UCSD-AML1 (cell line): ENCODE measurements around the gene PAPPA2.
"Not testable (repeated sequence)": the region's sequence is repeated elsewhere in the genome, so short reads cannot be mapped to it uniquely, and the experiment has no call there.

Experiments
- DNase-seq: peaks from one replicate; lab custom pipeline; 2025; ENCODE audit not compliant: unreplicated experiment; lab: John Stamatoyannopoulos, UW

The PAPPA2 gene

DNA sequence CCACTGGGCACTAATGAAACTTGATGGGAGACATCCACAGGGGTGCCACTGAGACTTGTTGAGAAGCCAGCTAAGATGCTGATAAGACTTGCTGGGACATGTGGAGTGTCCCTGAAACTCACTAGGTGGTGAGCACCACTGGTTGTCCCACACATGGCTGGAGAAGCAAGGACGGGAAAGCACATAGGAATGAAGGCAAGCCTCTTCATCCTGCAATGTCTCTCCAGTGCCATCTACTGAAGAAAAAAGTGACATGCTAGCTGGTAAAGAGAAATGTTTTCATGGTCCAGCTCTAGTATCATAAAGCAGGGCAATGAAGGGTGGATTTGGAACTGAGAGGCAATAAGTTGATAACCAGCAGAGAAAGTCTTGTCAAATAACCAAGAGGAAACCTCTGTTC is 283.0 kb downstream of the PAPPA2 start:
- DNase-seq: no peak

GRCh38 chr1:176752505-176752904 is 289.5 kb downstream of the PAPPA2 start:
- DNase-seq: no peak

DNA sequence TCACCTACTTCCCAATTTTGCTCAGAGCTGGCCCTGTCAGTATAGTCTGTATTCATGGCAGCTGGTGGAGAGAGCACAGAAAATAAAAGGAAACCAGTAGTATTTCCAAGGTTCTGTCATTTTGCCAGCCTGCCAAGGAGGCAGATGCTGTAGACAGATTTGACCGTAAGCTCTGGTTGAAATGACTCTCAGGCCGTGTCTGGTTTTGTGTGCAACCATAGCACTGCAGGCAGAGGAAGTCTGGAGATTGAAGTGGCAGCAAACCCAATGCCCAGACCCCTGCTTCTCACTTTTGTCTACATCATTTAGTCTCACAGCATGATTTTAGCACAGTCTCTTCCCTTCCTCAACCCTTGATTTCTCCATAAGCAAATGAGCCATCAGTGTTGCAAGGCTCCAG is 291.7 kb downstream of the PAPPA2 start:
- no peak for DNase-seq

GRCh38 chr1:176756817-176757216 is 293.8 kb downstream of the PAPPA2 start:
- not testable (repeated sequence) for DNase-seq

DNA sequence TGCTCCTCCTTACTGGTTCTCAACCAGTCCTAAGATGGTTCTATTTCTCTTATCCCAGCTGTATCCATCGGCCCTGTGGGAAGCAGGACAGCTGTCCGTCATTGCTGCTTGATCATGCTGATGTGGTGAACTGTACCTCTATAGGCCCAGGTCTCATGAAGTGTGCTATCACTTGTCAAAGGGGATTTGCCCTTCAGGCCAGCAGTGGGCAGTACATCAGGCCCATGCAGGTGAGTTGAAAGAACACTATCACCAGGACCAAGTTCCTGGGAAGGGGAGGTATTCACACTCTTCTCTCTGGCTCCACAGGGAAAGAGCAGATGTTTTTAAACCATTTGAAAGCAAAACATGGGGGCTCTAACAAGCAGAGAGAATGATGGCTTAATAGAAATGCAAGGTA is 302.6 kb downstream of the PAPPA2 start:
- DNase-seq: no peak

- no peak for DNase-seq
Observed at GRCh38 chr1:176766779-176767178, 303.8 kb downstream of the PAPPA2 start.

- no peak for DNase-seq
Observed at GRCh38 chr1:176767714-176768136, 304.8 kb downstream of the PAPPA2 start.

GRCh38 chr1:176768532-176768931 is 305.6 kb downstream of the PAPPA2 start:
- no peak for DNase-seq

GRCh38 chr1:176770066-176770465 is 307.1 kb downstream of the PAPPA2 start:
- DNase-seq: no peak

- DNase-seq: no peak
Observed at GRCh38 chr1:176773038-176773437, 310.1 kb downstream of the PAPPA2 start.

GRCh38 chr1:176774224-176774623 is 311.2 kb downstream of the PAPPA2 start:
- no peak for DNase-seq

DNA sequence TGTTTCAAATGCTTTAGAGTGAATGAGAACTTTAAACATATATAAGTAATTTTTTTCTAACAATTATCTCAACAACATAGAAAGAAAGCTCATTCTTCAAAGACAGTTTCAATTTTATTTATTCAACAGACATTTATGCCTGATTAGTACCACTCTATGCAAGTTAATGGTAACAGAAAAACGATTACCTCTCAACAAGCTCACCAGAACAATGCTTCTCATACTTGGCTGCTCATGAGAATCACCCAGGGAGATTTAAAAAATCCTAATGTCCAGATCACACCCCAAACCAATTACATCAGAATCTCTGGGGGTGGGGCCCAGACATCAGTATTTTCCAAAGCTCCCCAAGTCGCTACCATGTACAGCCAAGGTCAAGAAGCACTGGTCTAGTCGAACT is 312.4 kb downstream of the PAPPA2 start:
- no peak for DNase-seq

DNA sequence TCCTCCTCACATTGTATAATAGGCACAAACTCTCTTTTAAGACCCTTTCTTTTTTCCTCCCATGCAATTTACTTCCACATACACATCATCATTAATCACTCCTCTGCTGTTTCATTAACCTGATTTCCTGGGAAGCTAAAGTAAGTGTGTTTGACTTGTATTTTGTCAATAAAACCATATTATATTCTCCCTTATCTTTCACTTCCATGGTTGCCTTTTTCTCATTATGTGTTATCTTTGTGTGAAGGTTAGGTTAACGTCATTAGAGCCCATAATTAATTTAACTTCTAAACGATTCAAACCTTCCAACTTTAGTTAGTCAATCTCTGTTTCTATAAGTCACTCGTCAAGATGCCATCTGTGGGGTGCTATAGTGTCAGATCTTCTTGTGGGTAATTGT is 313.0 kb downstream of the PAPPA2 start:
- no peak for DNase-seq

- DNase-seq: no peak
Observed at GRCh38 chr1:176778056-176778455, 315.1 kb downstream of the PAPPA2 start.

DNA sequence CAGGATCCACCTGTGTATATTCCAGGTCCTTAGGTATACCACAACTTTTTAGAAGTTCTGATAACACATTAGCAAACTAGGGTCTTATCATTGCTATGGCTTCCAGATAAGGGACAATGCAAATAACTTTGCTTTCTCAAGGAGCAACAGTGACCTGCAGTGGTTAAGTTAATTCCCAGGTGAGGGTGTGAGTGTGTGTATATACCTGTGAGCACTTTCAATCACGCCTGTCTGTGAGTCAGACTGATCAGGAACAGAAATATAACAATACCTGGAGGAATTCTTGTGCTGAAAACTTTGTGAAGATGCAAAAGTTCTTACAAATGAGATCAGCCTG is 317.0 kb downstream of the PAPPA2 start:
- no peak for DNase-seq

GRCh38 chr1:176783309-176783708 is 320.3 kb downstream of the PAPPA2 start:
- DNase-seq: no peak

GRCh38 chr1:176785056-176785455 is 322.1 kb downstream of the PAPPA2 start:
- DNase-seq: no peak

DNA sequence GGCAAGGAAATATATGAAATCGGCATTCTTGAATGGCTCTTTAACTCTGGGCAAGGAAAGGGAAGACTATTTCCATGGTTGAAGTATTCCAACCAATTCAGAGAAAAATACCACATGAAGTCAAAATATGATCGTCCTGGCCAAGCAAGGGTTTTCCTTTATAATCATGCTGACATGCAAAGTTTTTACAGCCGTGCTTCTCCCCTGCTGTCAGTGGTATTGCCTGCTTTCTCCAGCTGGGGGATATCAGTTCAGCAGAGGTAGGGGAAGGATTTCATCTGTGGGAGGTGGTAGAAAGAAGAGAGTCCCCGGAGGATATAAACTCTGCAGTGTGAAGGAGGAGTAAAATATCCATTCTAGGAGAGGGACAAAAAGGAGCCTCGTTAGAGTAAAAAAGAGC is 322.8 kb downstream of the PAPPA2 start:
- DNase-seq: no peak

- no peak for DNase-seq
Observed at GRCh38 chr1:176786274-176786673, 323.3 kb downstream of the PAPPA2 start.

GRCh38 chr1:176789571-176790090 is 326.7 kb downstream of the PAPPA2 start:
- DNase-seq: no peak

- DNase-seq: no peak
Observed at GRCh38 chr1:176790786-176791185, 327.8 kb downstream of the PAPPA2 start.

DNA sequence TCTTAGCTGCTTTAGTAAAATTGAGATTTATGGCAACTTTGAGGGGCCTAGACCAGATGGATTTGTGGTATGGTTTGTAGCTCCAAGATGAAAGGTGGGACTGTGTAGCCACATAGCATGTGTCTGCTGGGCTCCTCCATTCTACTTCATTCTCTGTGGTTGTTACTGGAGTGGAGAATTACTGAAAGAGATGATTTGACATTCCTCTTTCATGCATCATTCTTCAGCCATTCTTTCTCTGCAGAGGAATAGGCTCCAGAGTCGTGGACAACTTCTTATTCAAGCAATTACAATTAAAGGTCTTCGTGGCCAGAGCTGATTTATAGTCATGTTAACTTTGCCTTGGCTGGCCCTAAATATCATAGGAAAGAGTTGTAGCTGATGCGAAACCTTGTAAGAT is 328.9 kb downstream of the PAPPA2 start:
- DNase-seq: no peak

- DNase-seq: no peak
Observed at GRCh38 chr1:176794897-176795508, 332.0 kb downstream of the PAPPA2 start.
